Naive thymus-derived CD4-positive, alpha-beta T cell (primary cell): Measurements from ENCODE around the gene SNX13. TPM values are rescaled to one million over a fixed set of nuclear protein-coding genes. Genes with fewer than 3 reads are reported as not detected.

Experiments
- ATAC-seq: fragments of 150-1000 bp; cut with Tn5 transposase; 2 replicates; pipeline ENCODE4 v1.10.0; 2021; ENCODE audit warnings: mild to moderate bottlenecking, moderate library complexity
- CTCF ChIA-PET: fragments of 350-600 bp; sonication (Branson Sonifier 250); formaldehyde crosslinking; loops from one replicate; lab custom pipeline; 2021; ENCODE audit warnings: antibody characterized with exemption; lab: Charles Lee
- POLR2A ChIA-PET: fragments of 350-600 bp; sonication (Branson Sonifier 250); formaldehyde crosslinking; loops from one replicate; lab custom pipeline; 2021; ENCODE audit warnings: antibody characterized with exemption, inconsistent platforms; lab: Charles Lee
- DNase-seq, 9 donors: peaks; one replicate each; pipeline versions ENCODE4 v3.0.0 to v3.0.0-alpha.2; 2020 to 2022; ENCODE audit warnings: mixed read lengths in 1 of 9
- H3K27ac ChIP-seq: one replicate; pipeline ENCODE4 v1.7.0; 2013; ENCODE audit warnings: mild to moderate bottlenecking, low read depth, low read length, moderate library complexity
- H3K27me3 ChIP-seq, 2 donors: one replicate each; pipeline ENCODE4 v1.7.0; 2013; ENCODE audit warnings: low read length in 2 of 2, mild to moderate bottlenecking in 2 of 2, moderate library complexity in 2 of 2; ENCODE audit not compliant: control insufficient read depth in 2 of 2, insufficient read depth in 2 of 2
- H3K36me3 ChIP-seq, 3 experiments: 1 replicate in 2 of 3; 2 replicates in 1 of 3; pipeline ENCODE4 v1.7.0; 2013; ENCODE audit warnings: low read length in 3 of 3, mild to moderate bottlenecking in 3 of 3, moderate library complexity in 1 of 3; ENCODE audit not compliant: insufficient read depth in 3 of 3, control insufficient read depth in 2 of 3
- H3K4me1 ChIP-seq, 2 donors: one replicate each; pipeline ENCODE4 v1.7.0; 2013; ENCODE audit warnings: low read length in 2 of 2, mild to moderate bottlenecking in 2 of 2, moderate library complexity in 1 of 2; ENCODE audit not compliant: control insufficient read depth in 2 of 2, insufficient read depth in 2 of 2
- H3K4me3 ChIP-seq: 2 replicates; pipeline ENCODE4 v1.7.0; 2013; ENCODE audit warnings: mild to moderate bottlenecking, low read length
- H3K9me3 ChIP-seq, 3 experiments: 1 replicate in 2 of 3; 2 replicates in 1 of 3; pipeline ENCODE4 v1.7.0; 2013; ENCODE audit warnings: low read length in 3 of 3; ENCODE audit not compliant: control insufficient read depth in 2 of 3
- H3K27ac Mint-ChIP-seq, 9 donors: one replicate each; pipeline ENCODE4 v1.8.0; 2020 to 2022; ENCODE audit warnings: mixed read lengths in 9 of 9, mild to moderate bottlenecking in 8 of 9, moderate library complexity in 5 of 9, inconsistent platforms in 2 of 9
- H3K27me3 Mint-ChIP-seq, 5 donors: one replicate each; pipeline ENCODE4 v1.8.0; 2021 to 2022; ENCODE audit warnings: mixed read lengths in 5 of 5, mild to moderate bottlenecking in 1 of 5
- H3K36me3 Mint-ChIP-seq, 5 donors: one replicate each; pipeline ENCODE4 v1.8.0; 2020 to 2022; ENCODE audit warnings: mixed read lengths in 5 of 5, mild to moderate bottlenecking in 3 of 5, inconsistent platforms in 1 of 5
- H3K4me1 Mint-ChIP-seq, 7 donors: one replicate each; pipeline ENCODE4 v1.8.0; 2020 to 2022; ENCODE audit warnings: mixed read lengths in 7 of 7, mild to moderate bottlenecking in 3 of 7, inconsistent platforms in 1 of 7
- H3K4me3 Mint-ChIP-seq, 10 donors: one replicate each; pipeline ENCODE4 v1.8.0; 2020 to 2022; ENCODE audit warnings: mild to moderate bottlenecking in 10 of 10, mixed read lengths in 10 of 10, moderate library complexity in 6 of 10, inconsistent platforms in 2 of 10
- H3K9me3 Mint-ChIP-seq, 11 donors: one replicate each; pipeline ENCODE4 v1.8.0; 2020 to 2022; ENCODE audit warnings: mixed read lengths in 11 of 11, mild to moderate bottlenecking in 4 of 11, inconsistent platforms in 1 of 11, moderate library complexity in 1 of 11
- intact Hi-C, 2 donors: fragments of 100-400 bp; cut with micrococcal nuclease; formaldehyde crosslinking; loops; one replicate each; pipeline ENCODE4 v1.15.1; 2023
- polyA plus RNA-seq, 2 donors: library from polyadenylated mRNA; unstranded; fragments of 300-500 nt; fragmentation: Illumina TruSeq; gene quantifications; one replicate each; pipeline ENCODE4 v1.2.3, GENCODE V29; 2021
- total RNA-seq, 6 experiments: library from RNA in 5 of 6; stranded (reverse) in 5 of 6; gene quantifications; 1 replicate in 5 of 6; 2 replicates in 1 of 6; pipeline ENCODE4 v1.2.3 and lab custom pipeline; 2021 to 2026

SNX13 gene, protein sequence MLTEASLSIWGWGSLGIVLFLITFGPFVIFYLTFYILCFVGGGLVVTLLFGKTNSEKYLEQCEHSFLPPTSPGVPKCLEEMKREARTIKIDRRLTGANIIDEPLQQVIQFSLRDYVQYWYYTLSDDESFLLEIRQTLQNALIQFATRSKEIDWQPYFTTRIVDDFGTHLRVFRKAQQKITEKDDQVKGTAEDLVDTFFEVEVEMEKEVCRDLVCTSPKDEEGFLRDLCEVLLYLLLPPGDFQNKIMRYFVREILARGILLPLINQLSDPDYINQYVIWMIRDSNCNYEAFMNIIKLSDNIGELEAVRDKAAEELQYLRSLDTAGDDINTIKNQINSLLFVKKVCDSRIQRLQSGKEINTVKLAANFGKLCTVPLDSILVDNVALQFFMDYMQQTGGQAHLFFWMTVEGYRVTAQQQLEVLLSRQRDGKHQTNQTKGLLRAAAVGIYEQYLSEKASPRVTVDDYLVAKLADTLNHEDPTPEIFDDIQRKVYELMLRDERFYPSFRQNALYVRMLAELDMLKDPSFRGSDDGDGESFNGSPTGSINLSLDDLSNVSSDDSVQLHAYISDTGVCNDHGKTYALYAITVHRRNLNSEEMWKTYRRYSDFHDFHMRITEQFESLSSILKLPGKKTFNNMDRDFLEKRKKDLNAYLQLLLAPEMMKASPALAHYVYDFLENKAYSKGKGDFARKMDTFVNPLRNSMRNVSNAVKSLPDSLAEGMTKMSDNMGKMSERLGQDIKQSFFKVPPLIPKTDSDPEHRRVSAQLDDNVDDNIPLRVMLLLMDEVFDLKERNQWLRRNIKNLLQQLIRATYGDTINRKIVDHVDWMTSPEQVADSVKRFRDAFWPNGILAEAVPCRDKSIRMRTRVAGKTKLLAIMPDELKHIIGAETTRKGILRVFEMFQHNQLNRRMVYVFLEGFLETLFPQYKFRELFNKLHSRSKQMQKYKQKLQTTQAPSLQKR
- total RNA-seq (10 to 100 TPM; 23.8 to 40.9 (median 29.0) TPM), polyA plus RNA-seq (10 to 100 TPM; 10.4 to 13.0 TPM), total RNA-seq (lab: John Stamatoyannopoulos, UW) (60.4 reads per million, percentile 75 among the genes with 10 or more reads in this experiment)

DNA sequence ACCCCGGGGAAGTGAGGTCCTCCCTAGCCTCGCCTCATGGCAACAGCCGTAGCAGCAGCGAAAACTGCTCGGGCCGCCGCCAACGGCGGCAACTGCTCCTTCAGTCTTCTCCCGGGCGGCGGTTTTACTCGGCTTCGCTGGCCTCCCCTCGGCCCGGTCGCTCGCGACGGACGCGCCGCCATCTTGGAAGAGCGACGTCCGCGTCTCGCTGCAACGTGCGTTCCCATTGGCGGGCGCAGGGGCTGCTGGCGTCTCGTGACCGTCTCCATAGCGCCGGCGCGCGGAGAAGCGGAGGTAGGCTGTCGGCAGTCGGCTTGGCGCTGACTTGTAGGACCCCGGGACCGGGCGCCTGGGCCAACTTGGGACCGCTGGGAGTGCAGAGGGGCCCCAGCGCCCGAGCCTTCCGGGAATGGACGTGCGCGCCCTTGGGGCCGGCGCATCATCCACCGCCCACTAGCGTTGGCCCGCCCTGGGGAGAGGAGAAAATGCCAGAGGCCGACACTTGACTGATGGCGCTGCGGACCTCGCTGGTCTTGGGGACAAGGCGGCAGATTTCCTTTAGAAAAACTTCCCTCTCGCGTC, at the start of gene SNX13:
Gene SNX13, minus strand, starts transcription at position 193 of the 582 bp plus-strand sequence. CDS start 199 bp downstream, outside the sequence.
- Histone ChIP-seq H3K27me3 (no peaks in the 10 kb centered on the region), H3K4me1 (peaks cover 12 to 19% of the 10 kb centered on the region in 2 donors), H3K27ac (peak within 1 kb of the TSS; percentile 95), H3K4me3 (peak within 1 kb of the TSS; percentile 90), H3K9me3 (no peaks in the 10 kb centered on the region), H3K36me3 (peaks cover 0 to 10% (median 0%) of the 10 kb centered on the region in 3 experiments)
- intact Hi-C loops = loop anchor here (1.0 to 5.0 kb wide), 11 partner anchors 93 to 1769 kb away; partner anchors contain the start of genes ANKMY2 (in 2 of the 2), CRPPA (in 1 of the 2) and POLR1F (in 1 of the 2)
- DNase-seq (peak; percentile 80 to 89 (median 86)), ATAC-seq (peak; percentile 97)
- Mint-ChIP-seq H3K27me3 (peaks cover 0 to 19% (median 0%) of the 10 kb centered on the region in 5 donors), H3K36me3 (peaks cover 0 to 5% (median 0%) of the 10 kb centered on the region in 5 donors), H3K4me3 (peak within 1 kb of the TSS; percentile 98 to 99 (median 99)), H3K4me1 (peaks cover 35 to 57% (median 50%) of the 10 kb centered on the region in 7 donors), H3K27ac (peak within 1 kb of the TSS; percentile 91 to 99 (median 98)), H3K9me3 (peaks cover 0 to 2% (median 0%) of the 10 kb centered on the region in 11 donors)
- ChIA-PET CTCF (no interaction called here), POLR2A (interaction anchor here (0.7 kb wide), 1 partner anchor 12 kb away, joined by 3 read pairs; no protein-coding TSS in a partner anchor)

DNA sequence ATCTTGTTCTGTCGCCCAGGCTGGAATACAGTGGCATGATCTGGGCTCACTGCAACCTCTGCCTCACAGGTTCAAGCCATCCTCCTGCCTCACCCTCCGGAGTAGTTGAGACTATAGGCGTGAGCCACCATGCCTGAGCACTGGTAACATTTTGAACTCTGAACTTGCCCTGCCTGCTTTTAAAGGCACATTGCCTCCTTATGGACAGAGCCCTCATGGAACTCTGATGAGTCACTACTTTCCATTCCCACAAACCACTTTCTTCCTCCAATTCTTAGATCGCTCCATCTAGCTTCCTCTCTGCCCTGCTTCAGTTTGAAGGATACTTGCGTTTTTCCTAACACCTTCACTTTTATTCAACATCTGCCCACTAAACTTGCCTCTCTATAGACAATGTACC, 49.3 kb upstream of the SNX13 start:
- ATAC-seq = no peak
- ChIA-PET POLR2A (no interaction called here), CTCF (no interaction called here)
- H3K27me3 ChIP-seq = no peaks in the 10 kb centered on the region
- H3K4me3 Mint-ChIP-seq = no peak overlapping the region
- H3K27ac Mint-ChIP-seq = no peak overlapping the region
- no peaks in the 10 kb centered on the region for H3K4me1 ChIP-seq
- no peaks in the 10 kb centered on the region for H3K36me3 Mint-ChIP-seq
- no peak overlapping the region for H3K4me3 ChIP-seq
- no peak for DNase-seq
- H3K27me3 Mint-ChIP-seq = peaks cover 2 to 19% (median 9%) of the 10 kb centered on the region in 5 donors
- no peaks in the 10 kb centered on the region for H3K4me1 Mint-ChIP-seq
- no peaks in the 10 kb centered on the region for H3K9me3 Mint-ChIP-seq
- H3K9me3 ChIP-seq = no peaks in the 10 kb centered on the region
- H3K27ac ChIP-seq = no peak overlapping the region
- intact Hi-C loops = no loop called here
- H3K36me3 ChIP-seq = no peaks in the 10 kb centered on the region

DNA sequence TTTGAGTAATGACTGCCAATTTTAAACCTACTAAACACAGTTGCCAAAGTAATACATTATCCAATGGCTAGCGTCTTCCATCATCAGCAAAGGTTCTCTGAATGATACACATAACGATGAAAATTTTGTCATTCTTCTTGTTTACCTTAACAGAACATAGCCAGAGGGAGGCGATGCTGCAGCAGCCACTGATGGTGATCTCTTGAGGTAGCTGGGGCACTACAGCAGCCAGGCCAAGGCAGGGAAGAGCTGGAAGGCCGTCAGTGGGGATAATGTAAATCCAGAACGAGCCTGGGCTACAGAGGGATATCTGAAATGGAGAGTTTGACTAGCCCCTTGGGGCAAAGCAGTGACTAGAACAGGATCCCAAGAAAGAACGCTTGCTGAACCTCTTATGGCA, 48.6 kb upstream of the SNX13 start:
- Histone ChIP-seq H3K36me3 (no peaks in the 10 kb centered on the region), H3K9me3 (no peaks in the 10 kb centered on the region), H3K27ac (no peak overlapping the region), H3K4me3 (no peak overlapping the region), H3K4me1 (no peaks in the 10 kb centered on the region), H3K27me3 (no peaks in the 10 kb centered on the region)
- POLR2A ChIA-PET = no interaction called here
- Mint-ChIP-seq H3K4me1 (no peaks in the 10 kb centered on the region), H3K27me3 (peaks cover 2 to 19% (median 9%) of the 10 kb centered on the region in 5 donors), H3K27ac (no peak overlapping the region), H3K9me3 (no peaks in the 10 kb centered on the region), H3K4me3 (no peak overlapping the region), H3K36me3 (no peaks in the 10 kb centered on the region)
- DNase-seq (no peak), ATAC-seq (no peak)
- CTCF ChIA-PET = no interaction called here
- intact Hi-C loops = no loop called here

DNA sequence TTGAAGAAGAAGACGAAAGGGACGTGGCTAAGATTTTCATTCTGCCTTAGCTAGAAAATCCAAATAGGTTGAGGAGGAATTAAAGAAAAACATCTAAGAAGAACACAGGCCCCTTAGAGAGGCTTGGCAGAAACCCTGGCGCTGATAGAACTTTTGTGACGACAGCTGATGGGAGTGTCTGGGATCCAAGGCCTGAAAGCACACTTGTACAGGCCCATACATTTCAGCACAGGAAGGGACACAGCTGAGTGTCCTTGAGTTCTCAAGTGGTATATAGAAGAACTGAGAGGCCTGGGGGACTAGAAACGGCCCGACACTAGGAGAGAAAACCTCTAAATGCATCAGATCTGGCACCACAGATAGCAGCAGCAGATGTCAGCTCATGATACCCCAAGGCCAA, 47.8 kb upstream of the SNX13 start:
- no peaks in the 10 kb centered on the region for H3K36me3 Mint-ChIP-seq
- peaks cover 0 to 3% (median 0%) of the 10 kb centered on the region in 7 donors for H3K4me1 Mint-ChIP-seq

DNA sequence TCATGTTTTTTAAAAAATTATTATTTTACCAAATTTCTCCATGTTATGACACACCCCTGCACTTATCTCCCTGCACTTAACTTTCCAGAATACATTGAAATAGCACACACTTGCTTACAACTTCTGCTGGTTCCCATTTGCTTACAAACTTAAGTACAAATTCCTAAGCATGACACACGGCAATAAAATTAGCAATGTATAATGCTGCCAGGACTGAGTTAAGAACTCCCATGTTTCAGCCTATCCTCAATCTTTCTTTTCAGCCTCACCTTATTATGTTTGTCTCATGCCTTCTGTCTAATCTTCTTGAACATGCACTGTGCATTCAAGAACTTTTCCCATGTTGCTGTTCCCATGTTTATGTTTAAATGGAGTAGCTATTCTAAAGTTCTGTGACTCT, 46.6 kb upstream of the SNX13 start:
- H3K4me3 Mint-ChIP-seq = no peak overlapping the region
- intact Hi-C loops = no loop called here
- H3K4me3 ChIP-seq = no peak overlapping the region
- no peaks in the 10 kb centered on the region for H3K9me3 ChIP-seq
- no peak overlapping the region for H3K27ac ChIP-seq
- DNase-seq (no peak), ATAC-seq (no peak)
- no peaks in the 10 kb centered on the region for H3K27me3 ChIP-seq
- no peaks in the 10 kb centered on the region for H3K36me3 ChIP-seq
- ChIA-PET POLR2A (no interaction called here), CTCF (no interaction called here)
- peaks cover 0 to 4% (median 0%) of the 10 kb centered on the region in 7 donors for H3K4me1 Mint-ChIP-seq
- H3K36me3 Mint-ChIP-seq = no peaks in the 10 kb centered on the region
- H3K27me3 Mint-ChIP-seq = peaks cover 0 to 19% (median 13%) of the 10 kb centered on the region in 5 donors
- no peaks in the 10 kb centered on the region for H3K4me1 ChIP-seq
- H3K27ac Mint-ChIP-seq = no peak overlapping the region
- H3K9me3 Mint-ChIP-seq = peaks cover 0 to 2% (median 0%) of the 10 kb centered on the region in 11 donors

More for the DNA sequence above, 47.8 kb upstream of the SNX13 start:
- H3K4me3 Mint-ChIP-seq = no peak overlapping the region
- no peak overlapping the region for H3K27ac ChIP-seq
- ChIA-PET CTCF (no interaction called here), POLR2A (no interaction called here)
- H3K27ac Mint-ChIP-seq = no peak overlapping the region
- DNase-seq (no peak), ATAC-seq (no peak)
- peaks cover 2 to 19% (median 9%) of the 10 kb centered on the region in 5 donors for H3K27me3 Mint-ChIP-seq
- H3K36me3 ChIP-seq = no peaks in the 10 kb centered on the region
- no peaks in the 10 kb centered on the region for H3K27me3 ChIP-seq
- H3K9me3 ChIP-seq = no peaks in the 10 kb centered on the region
- H3K9me3 Mint-ChIP-seq = peaks cover 0 to under 1% (median 0%) of the 10 kb centered on the region in 11 donors
- H3K4me3 ChIP-seq = no peak overlapping the region
- intact Hi-C loops = no loop called here
- H3K4me1 ChIP-seq = no peaks in the 10 kb centered on the region
